ENCODE results near the gene SIK2.
"Not testable (repeated sequence)": the region's sequence is repeated elsewhere in the genome, so short reads cannot be mapped to it uniquely, and the experiment has no call there.

SIK2 gene

GRCh38 chr11:111635706-111636045 lies 33.4 kb downstream of the SIK2 start:
- no peak for DNase-seq (ENCODE audit: low spot score in 2 of 2)
- H3K9me3 ChIP-seq: peaks cover 3% of the 10 kb centered on the region; the same call in 1 of the 2 replicates
- H3K36me3 ChIP-seq (replicated peaks): peaks cover 4% of the 10 kb centered on the region; the same call in 1 of the 2 replicates
- H3K4me3 ChIP-seq: no peak overlapping the region
- in situ Hi-C loops (cut with MboI; ENCODE audit: low sequenced_read_pairs): no loop called here
- H3K4me1 ChIP-seq: peaks cover 12% of the 10 kb centered on the region
- no peaks in the 10 kb centered on the region for H3K27me3 ChIP-seq (ENCODE audit: low read depth)

GRCh38 chr11:111637885-111638284 lies 35.6 kb downstream of the SIK2 start:
- DNase-seq (ENCODE audit: low spot score in 2 of 2): no peak
- H3K4me3 ChIP-seq: no peak overlapping the region
- peaks cover 4% of the 10 kb centered on the region; the same call in 1 of the 2 replicates for H3K36me3 ChIP-seq (replicated peaks)
- no peaks in the 10 kb centered on the region for H3K27me3 ChIP-seq (ENCODE audit: low read depth)
- in situ Hi-C loops (cut with MboI; ENCODE audit: low sequenced_read_pairs): no loop called here
- peaks cover 3% of the 10 kb centered on the region; the same call in 1 of the 2 replicates for H3K9me3 ChIP-seq
- H3K4me1 ChIP-seq: peaks cover 8% of the 10 kb centered on the region

GRCh38 chr11:111639226-111639925 lies 37.1 kb downstream of the SIK2 start:
- H3K4me3 ChIP-seq: no peak overlapping the region
- H3K9me3 ChIP-seq: peaks cover 3% of the 10 kb centered on the region; the same call in 1 of the 2 replicates
- no peaks in the 10 kb centered on the region for H3K36me3 ChIP-seq (replicated peaks)
- in situ Hi-C loops (cut with MboI; ENCODE audit: low sequenced_read_pairs): no loop called here
- H3K4me1 ChIP-seq: peaks cover 8% of the 10 kb centered on the region
- H3K27me3 ChIP-seq (ENCODE audit: low read depth): no peaks in the 10 kb centered on the region
- DNase-seq (ENCODE audit: low spot score in 2 of 2): no peak

DNA sequence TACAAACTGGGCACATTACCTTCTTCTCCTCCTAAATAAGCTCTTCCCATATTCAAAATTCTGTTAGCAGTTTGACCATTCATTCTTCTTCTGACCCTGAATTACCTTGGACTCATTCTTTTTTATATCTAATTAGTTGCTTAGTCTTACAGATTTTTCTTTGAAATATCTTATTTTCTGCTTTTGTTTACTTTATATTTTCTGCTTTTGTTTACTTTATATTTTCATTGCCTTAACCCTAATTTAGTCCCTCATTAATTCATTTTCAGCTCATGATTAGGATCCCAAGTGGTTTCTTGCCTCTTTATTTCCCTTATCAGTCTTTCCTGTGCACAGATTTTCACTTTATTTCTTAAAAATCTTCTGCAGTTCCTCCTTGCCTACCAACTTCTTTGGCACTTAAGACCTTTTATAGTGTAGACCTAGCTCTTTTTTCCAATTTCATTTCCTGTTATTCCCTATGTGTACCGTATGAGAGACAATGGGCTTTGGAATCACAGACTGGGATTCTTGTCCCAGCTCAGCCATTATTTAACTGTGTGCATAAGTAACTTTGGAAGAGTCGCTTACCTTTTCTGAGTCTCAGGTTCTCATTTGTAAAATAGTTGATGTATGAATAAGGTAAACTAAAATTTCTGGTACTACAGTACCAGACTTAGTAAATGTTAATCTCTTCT lies 39.2 kb downstream of the SIK2 start:
- H3K27me3 ChIP-seq (ENCODE audit: low read depth): no peaks in the 10 kb centered on the region
- H3K9me3 ChIP-seq: no peaks in the 10 kb centered on the region
- in situ Hi-C loops (cut with MboI; ENCODE audit: low sequenced_read_pairs): no loop called here
- H3K4me1 ChIP-seq: peaks cover 8% of the 10 kb centered on the region
- no peak for DNase-seq (ENCODE audit: low spot score in 2 of 2)
- no peaks in the 10 kb centered on the region for H3K36me3 ChIP-seq (replicated peaks)
- no peak overlapping the region for H3K4me3 ChIP-seq

DNA sequence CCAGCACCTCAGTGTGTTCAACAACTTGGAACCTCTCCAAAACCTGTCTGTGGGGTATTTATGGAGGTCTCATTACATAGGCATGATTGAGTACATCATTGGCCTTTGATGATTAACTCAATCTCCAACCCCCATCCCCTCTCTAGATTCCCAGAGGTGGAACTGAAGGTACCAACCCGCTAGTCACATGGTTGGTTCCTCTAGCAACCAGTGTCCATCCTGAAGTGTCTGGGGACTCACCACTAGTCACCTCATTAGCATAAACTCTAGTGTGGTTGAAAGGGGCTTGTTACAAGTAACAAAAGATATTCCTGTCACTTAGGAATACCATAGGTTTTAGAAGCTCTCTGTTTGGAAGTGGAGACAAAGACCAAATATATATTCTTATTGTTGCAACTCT lies 40.3 kb downstream of the SIK2 start:
- H3K9me3 ChIP-seq: no peaks in the 10 kb centered on the region
- in situ Hi-C loops (cut with MboI; ENCODE audit: low sequenced_read_pairs): no loop called here
- peak; percentile 11 to 22 for DNase-seq (ENCODE audit: low spot score in 2 of 2)

GRCh38 chr11:111644922-111645321 lies 42.7 kb downstream of the SIK2 start:
- no peak for DNase-seq (ENCODE audit: low spot score in 2 of 2)
- in situ Hi-C loops (cut with MboI; ENCODE audit: low sequenced_read_pairs): no loop called here
- Histone ChIP-seq H3K4me1 (peaks cover 17% of the 10 kb centered on the region), H3K4me3 (no peak overlapping the region), H3K36me3 (replicated peaks) (no peaks in the 10 kb centered on the region), H3K27me3 (ENCODE audit: low read depth) (no peaks in the 10 kb centered on the region), H3K9me3 (no peaks in the 10 kb centered on the region)

More for the DNA sequence above, 40.3 kb downstream of the SIK2 start:
- Histone ChIP-seq H3K27me3 (ENCODE audit: low read depth) (no peaks in the 10 kb centered on the region), H3K4me1 (peaks cover 8% of the 10 kb centered on the region), H3K36me3 (replicated peaks) (no peaks in the 10 kb centered on the region), H3K4me3 (no peak overlapping the region)

GRCh38 chr11:111645657-111646316 lies 43.5 kb downstream of the SIK2 start:
- Histone ChIP-seq H3K4me3 (no peak overlapping the region), H3K4me1 (peaks cover 17% of the 10 kb centered on the region), H3K9me3 (no peaks in the 10 kb centered on the region), H3K27me3 (ENCODE audit: low read depth) (no peaks in the 10 kb centered on the region), H3K36me3 (replicated peaks) (no peaks in the 10 kb centered on the region)
- DNase-seq (ENCODE audit: low spot score in 2 of 2): no peak
- in situ Hi-C loops (cut with MboI; ENCODE audit: low sequenced_read_pairs): no loop called here

DNA sequence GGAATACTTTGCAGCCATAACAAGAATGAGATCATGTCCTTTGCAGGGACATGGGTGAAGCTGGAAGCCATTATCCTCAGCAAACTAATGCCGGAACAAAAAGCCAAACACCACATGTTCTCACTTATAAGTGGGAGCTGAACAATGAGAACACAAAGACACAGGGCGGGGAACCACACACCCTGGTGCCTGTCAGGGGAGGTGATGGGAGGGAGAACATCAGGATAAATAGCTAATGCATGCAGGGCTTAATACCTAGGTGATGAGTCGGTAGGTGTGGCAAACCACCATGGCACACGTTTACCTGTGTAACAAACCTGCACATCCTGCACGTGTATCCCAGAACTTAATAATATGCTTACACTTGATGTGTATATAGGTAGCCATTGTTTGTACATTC lies 49.1 kb downstream of the SIK2 start:
- H3K27me3 ChIP-seq (ENCODE audit: low read depth); H3K9me3 ChIP-seq; H3K4me3 ChIP-seq; H3K36me3 ChIP-seq (replicated peaks); in situ Hi-C loops (cut with MboI; ENCODE audit: low sequenced_read_pairs): not testable (repeated sequence)
- peaks cover 11% of the 10 kb centered on the region for H3K4me1 ChIP-seq
- DNase-seq (ENCODE audit: low spot score in 2 of 2): peak in 1 of 2 experiments; percentile 29

DNA sequence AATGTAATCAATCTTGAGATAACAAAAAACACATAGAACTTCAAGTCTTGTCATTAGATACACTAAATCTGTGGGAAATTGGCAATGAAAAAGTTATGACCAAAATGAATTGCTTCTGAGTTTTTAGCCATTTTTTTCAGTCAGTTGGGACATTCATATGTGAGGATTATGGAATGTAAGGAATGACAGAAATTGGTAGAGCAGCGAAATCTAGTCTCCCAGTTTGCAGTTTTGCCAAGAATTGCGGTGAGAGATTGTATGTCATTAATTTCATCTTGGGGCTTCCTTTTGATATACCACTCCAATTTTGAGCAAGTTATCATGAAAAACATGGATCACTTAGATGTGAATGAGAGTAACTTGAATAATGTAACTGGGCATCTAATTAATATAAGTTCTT lies 49.9 kb downstream of the SIK2 start:
- H3K36me3 ChIP-seq (replicated peaks): no peaks in the 10 kb centered on the region
- no peaks in the 10 kb centered on the region for H3K9me3 ChIP-seq
- in situ Hi-C loops (cut with MboI; ENCODE audit: low sequenced_read_pairs): no loop called here
- H3K27me3 ChIP-seq (ENCODE audit: low read depth): no peaks in the 10 kb centered on the region
- DNase-seq (ENCODE audit: low spot score in 2 of 2): no peak
- H3K4me1 ChIP-seq: peaks cover 20% of the 10 kb centered on the region
- no peak overlapping the region for H3K4me3 ChIP-seq

- in situ Hi-C loops (cut with MboI; ENCODE audit: low sequenced_read_pairs): no loop called here
Measured at GRCh38 chr11:111654601-111655000, 52.4 kb downstream of the SIK2 start.

GRCh38 chr11:111655924-111656323 lies 53.7 kb downstream of the SIK2 start:
- in situ Hi-C loops (cut with MboI; ENCODE audit: low sequenced_read_pairs): no loop called here
- Histone ChIP-seq H3K27me3 (ENCODE audit: low read depth) (no peaks in the 10 kb centered on the region), H3K4me1 (peaks cover 13% of the 10 kb centered on the region), H3K9me3 (no peaks in the 10 kb centered on the region), H3K36me3 (replicated peaks) (no peaks in the 10 kb centered on the region), H3K4me3 (no peak overlapping the region)
- no peak for DNase-seq (ENCODE audit: low spot score in 2 of 2)

More at GRCh38 chr11:111654601-111655000, 52.4 kb downstream of the SIK2 start:
- Histone ChIP-seq H3K9me3 (no peaks in the 10 kb centered on the region), H3K27me3 (ENCODE audit: low read depth) (no peaks in the 10 kb centered on the region), H3K4me3 (no peak overlapping the region), H3K36me3 (replicated peaks) (no peaks in the 10 kb centered on the region), H3K4me1 (peaks cover 16% of the 10 kb centered on the region)
- DNase-seq (ENCODE audit: low spot score in 2 of 2): no peak

DNA sequence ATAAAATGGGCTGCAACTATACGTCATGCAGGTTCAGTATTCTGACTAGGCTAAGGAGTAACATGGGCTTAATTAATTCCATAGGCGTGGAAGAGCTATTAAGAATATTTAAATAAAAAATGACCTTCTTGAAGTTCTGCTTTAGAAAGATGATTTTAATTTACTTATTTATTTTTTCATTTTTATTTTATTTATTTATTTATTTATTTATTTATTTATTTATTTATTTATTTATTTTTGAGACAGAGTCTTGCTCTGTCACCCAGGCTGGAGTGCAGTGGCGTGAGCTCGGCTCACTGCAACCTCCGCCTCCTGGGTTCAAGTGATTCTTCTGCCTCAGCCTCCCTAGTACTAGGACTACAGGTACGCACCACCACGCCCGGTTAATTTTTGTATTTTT lies 55.7 kb downstream of the SIK2 start:
- H3K36me3 ChIP-seq (replicated peaks); DNase-seq (ENCODE audit: low spot score in 2 of 2); H3K27me3 ChIP-seq (ENCODE audit: low read depth); in situ Hi-C loops (cut with MboI; ENCODE audit: low sequenced_read_pairs); H3K9me3 ChIP-seq; H3K4me3 ChIP-seq: not testable (repeated sequence)
- peaks cover 13% of the 10 kb centered on the region for H3K4me1 ChIP-seq

DNA sequence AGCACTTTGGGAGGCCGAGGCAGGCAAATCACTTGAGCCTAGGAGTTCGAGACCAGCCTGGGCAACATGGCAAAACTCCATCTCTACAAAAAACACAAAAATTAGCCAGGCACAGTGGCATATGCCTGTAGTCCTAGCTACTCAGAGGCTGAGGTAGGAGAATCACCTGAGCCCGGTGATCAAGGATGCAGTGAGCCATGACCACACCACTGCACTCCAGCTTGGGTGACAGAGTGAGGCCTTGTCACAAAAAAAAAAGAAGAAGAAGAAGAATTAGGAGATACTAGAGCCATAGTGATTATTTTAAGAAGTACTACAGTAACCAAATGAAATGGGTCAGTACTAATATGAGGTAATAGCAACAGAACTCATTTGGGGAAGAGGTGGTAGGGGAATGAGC lies 56.2 kb downstream of the SIK2 start:
- in situ Hi-C loops (cut with MboI; ENCODE audit: low sequenced_read_pairs); H3K4me3 ChIP-seq; H3K9me3 ChIP-seq; H3K27me3 ChIP-seq (ENCODE audit: low read depth); DNase-seq (ENCODE audit: low spot score in 2 of 2); H3K36me3 ChIP-seq (replicated peaks): not testable (repeated sequence)
- peaks cover 13% of the 10 kb centered on the region for H3K4me1 ChIP-seq

All from HAP-1 (cell line).